Osteoblast (primary cell): ENCODE data around the gene MT1M. TPM values are rescaled to one million over a fixed set of nuclear protein-coding genes. Genes with fewer than 3 reads are reported as not detected.

Experiments
- DNase-seq: peaks from one replicate; pipeline ENCODE4 v3.0.0; 2011; ENCODE audit warnings: low spot score, mixed read lengths; ENCODE audit not compliant: insufficient read length; ENCODE audit errors: missing footprints
- H2AFZ ChIP-seq: 2 replicates; pipeline ENCODE4 v1.6.0; 2011; ENCODE audit warnings: mild to moderate bottlenecking, low read length
- H3K27ac ChIP-seq: 2 replicates; pipeline ENCODE4 v1.5.1; 2011; ENCODE audit warnings: mild to moderate bottlenecking, low read depth, low read length, moderate library complexity
- H3K27me3 ChIP-seq: 2 replicates; pipeline ENCODE4 v1.6.0; 2012; ENCODE audit warnings: mild to moderate bottlenecking, control low read depth, inconsistent platforms, low read length, moderate library complexity; ENCODE audit not compliant: insufficient read depth
- H3K36me3 ChIP-seq: 2 replicates; pipeline ENCODE4 v1.5.1; 2011; ENCODE audit warnings: mild to moderate bottlenecking, low read length, control low read depth, moderate library complexity; ENCODE audit not compliant: insufficient read depth
- H3K4me1 ChIP-seq: 2 replicates; pipeline ENCODE4 v1.5.1; 2011; ENCODE audit warnings: mild to moderate bottlenecking, low read length, control low read depth, moderate library complexity; ENCODE audit not compliant: insufficient read depth
- H3K4me2 ChIP-seq: 2 replicates; pipeline ENCODE4 v1.6.0; 2011; ENCODE audit warnings: mild to moderate bottlenecking, low read length; ENCODE audit not compliant: insufficient read depth
- H3K4me3 ChIP-seq: fragments of 200-600 bp; sonication (generic); 3 replicates; pipeline ENCODE4 v1.5.1; 2012; ENCODE audit warnings: mild to moderate bottlenecking, low read length, inconsistent platforms; ENCODE audit not compliant: insufficient read depth
- H3K79me2 ChIP-seq: 2 replicates; pipeline ENCODE4 v1.6.0; 2012; ENCODE audit warnings: mild to moderate bottlenecking, low read length, control low read depth, inconsistent platforms; ENCODE audit not compliant: insufficient read depth
- H3K9me3 ChIP-seq: 2 replicates; pipeline ENCODE4 v1.5.1; 2011; ENCODE audit warnings: low read depth, low read length, control low read depth
- H4K20me1 ChIP-seq: 2 replicates; pipeline ENCODE4 v1.6.0; 2012; ENCODE audit warnings: mild to moderate bottlenecking, low read length, control low read depth; ENCODE audit not compliant: insufficient read depth
- CTCF ChIP-seq: IDR thresholded peaks from 2 replicates; pipeline ENCODE4 v1.5.1; 2011; ENCODE audit warnings: mild to moderate bottlenecking, low read depth, low read length, moderate library complexity; ENCODE audit errors: extremely low read depth
- total RNA-seq: library from RNA; depleted of rRNA; stranded (reverse); fragments of >200 nt; gene quantifications from 2 replicates; pipeline ENCODE4 v1.2.3, GENCODE V29; 2012

The MT1M gene
- total RNA-seq, 1 donor: 8.7 TPM

GRCh38 chr16:56643080-56643778 lies 10.8 kb downstream of the MT1M start:
- Histone ChIP-seq H3K4me1 (peaks cover 8% of the 10 kb centered on the region), H3K27me3 (peaks cover 34% of the 10 kb centered on the region), H2AFZ (peak overlapping the region; percentile 76), H3K79me2 (no peaks in the 10 kb centered on the region), H3K9me3 (no peaks in the 10 kb centered on the region), H4K20me1 (no peaks in the 10 kb centered on the region), H3K4me3 (peak overlapping the region; percentile 62), H3K27ac (no peak overlapping the region), H3K4me2 (peak overlapping the region; percentile 74), H3K36me3 (no peaks in the 10 kb centered on the region)
- TF ChIP-seq CTCF: peak; percentile 25
- peak; percentile 92 for DNase-seq

- Histone ChIP-seq H3K36me3 (no peaks in the 10 kb centered on the region), H2AFZ (peak overlapping the region; percentile 76), H4K20me1 (no peaks in the 10 kb centered on the region), H3K4me1 (peaks cover 4% of the 10 kb centered on the region), H3K9me3 (no peaks in the 10 kb centered on the region), H3K4me2 (peak overlapping the region; percentile 74), H3K27ac (no peak overlapping the region), H3K4me3 (no peak overlapping the region), H3K27me3 (peaks cover 38% of the 10 kb centered on the region), H3K79me2 (no peaks in the 10 kb centered on the region)
- DNase-seq: no peak
- no peak for TF ChIP-seq CTCF
Measured at GRCh38 chr16:56643833-56644232, 11.4 kb downstream of the MT1M start.

GRCh38 chr16:56645311-56645710 lies 12.9 kb downstream of the MT1M start:
- no peak overlapping the region for H2AFZ ChIP-seq
- H3K79me2 ChIP-seq: no peaks in the 10 kb centered on the region
- H3K36me3 ChIP-seq: no peaks in the 10 kb centered on the region
- TF ChIP-seq CTCF: no peak
- H3K4me3 ChIP-seq: no peak overlapping the region
- H3K27me3 ChIP-seq: peaks cover 44% of the 10 kb centered on the region
- H3K27ac ChIP-seq: no peak overlapping the region
- DNase-seq: no peak
- H3K4me1 ChIP-seq: peaks cover 3% of the 10 kb centered on the region
- H3K4me2 ChIP-seq: no peak overlapping the region
- H3K9me3 ChIP-seq: no peaks in the 10 kb centered on the region
- H4K20me1 ChIP-seq: no peaks in the 10 kb centered on the region

- peaks cover 44% of the 10 kb centered on the region for H3K27me3 ChIP-seq
- H3K4me2 ChIP-seq: no peak overlapping the region
- H3K4me1 ChIP-seq: peaks cover 3% of the 10 kb centered on the region
- no peak for TF ChIP-seq CTCF
- H3K9me3 ChIP-seq: no peaks in the 10 kb centered on the region
- no peaks in the 10 kb centered on the region for H3K36me3 ChIP-seq
- no peaks in the 10 kb centered on the region for H4K20me1 ChIP-seq
- no peak for DNase-seq
- no peak overlapping the region for H2AFZ ChIP-seq
- no peak overlapping the region for H3K27ac ChIP-seq
- H3K79me2 ChIP-seq: no peaks in the 10 kb centered on the region
- no peak overlapping the region for H3K4me3 ChIP-seq
Measured at GRCh38 chr16:56645838-56646237, 13.4 kb downstream of the MT1M start.
